HTR-8/SVneo (cell line): ENCODE data around the gene DESI2.
"Not testable (repeated sequence)": the region's sequence is repeated elsewhere in the genome, so short reads cannot be mapped to it uniquely, and the experiment has no call there.

ENCODE experiments used
- DNase-seq: peaks from one replicate; pipeline ENCODE4 v3.0.0; 2011; ENCODE audit warnings: low spot score, mixed read lengths; ENCODE audit not compliant: insufficient read length
- FAIRE-seq: peaks from 2 replicates; lab custom pipeline; 2011; peaks lifted over from hg19 to GRCh38; lab: Jason Lieb, UNC

The DESI2 gene

DNA sequence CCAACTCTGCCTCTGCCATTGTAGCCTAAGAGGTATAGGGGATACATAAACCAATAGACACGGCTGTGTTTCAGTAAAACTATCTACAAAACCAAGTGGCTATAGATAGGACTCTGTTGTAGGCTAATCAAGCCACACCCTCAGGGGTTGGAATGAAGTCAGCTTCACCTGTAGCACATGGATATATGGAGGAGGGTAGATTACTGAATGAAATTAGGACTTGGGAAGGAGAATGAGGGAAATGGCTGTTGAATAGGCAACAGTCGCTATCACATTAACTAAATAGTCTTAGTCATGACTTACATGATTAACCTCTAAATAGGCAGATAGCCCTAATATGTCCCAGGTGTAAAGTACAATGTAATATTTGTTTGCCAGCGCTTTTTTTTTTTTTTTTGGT lies 49.7 kb downstream of the DESI2 start:
- FAIRE-seq (no peak), DNase-seq (no peak)

DNA sequence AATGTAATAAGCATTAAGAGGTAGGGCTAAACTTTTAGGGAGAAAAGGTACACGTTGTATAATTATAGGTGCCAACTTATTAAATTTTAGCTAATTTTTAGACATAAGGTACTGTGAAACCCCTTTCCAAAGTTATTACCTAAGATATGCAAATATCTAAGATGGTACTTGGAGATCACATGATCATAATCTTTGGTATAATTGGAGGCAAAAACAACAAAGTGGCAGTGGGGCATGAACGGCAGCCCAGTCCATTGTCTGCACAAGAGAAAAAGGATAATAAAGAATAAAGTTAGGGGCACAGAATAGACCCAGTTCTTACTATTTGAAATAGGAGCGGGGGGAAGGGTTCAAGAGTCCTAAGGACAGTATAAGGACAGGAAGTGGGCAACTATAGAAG lies 51.2 kb downstream of the DESI2 start:
- DNase-seq (no peak), FAIRE-seq (no peak)

DNA sequence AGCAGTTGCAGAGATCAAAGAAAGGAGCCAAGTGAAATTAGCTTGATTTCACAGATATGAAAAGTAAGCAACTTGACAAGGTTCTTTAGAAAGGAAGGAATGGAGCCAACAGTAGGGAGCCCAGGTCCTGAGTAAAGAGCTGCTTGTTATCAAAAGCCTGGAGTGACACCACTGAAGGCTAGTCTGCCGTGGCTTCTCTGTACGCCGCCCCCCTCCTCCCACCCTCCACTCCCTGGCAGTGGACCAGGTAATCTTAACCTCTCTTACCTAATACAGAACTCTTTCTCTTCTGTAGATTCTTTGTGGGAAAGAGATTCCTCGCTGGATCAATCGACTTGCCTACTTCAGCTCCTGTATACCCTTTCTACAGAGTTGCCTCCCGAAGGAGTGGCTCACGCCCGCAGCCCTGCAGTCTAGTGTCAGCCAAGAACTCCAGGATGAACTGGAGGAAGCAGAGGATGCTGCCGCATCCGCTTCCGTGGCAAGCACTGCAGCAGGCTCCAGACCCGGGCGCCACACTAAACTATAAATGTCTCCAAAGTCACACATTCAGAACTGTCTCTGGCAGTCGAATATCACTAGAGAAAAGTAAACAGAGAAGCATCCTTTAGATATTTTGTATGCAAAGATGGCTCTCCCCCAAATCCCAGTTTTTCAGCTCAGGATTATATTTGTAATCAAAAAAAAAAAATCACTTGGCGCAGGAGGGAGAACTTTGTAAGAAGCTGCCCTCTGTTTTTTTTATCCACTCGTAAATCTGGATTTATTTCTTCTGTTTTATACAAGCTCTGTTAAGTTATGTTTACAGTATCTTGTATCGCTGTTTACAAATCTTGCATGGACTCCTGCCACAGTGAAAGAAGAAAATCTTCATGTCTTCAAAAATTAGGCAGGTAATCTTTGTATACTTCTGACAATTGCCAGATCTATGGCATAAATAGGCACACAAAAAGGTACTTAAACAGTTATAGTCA lies 52.6 kb downstream of the DESI2 start:
- no peak for FAIRE-seq
- no peak for DNase-seq

DNA sequence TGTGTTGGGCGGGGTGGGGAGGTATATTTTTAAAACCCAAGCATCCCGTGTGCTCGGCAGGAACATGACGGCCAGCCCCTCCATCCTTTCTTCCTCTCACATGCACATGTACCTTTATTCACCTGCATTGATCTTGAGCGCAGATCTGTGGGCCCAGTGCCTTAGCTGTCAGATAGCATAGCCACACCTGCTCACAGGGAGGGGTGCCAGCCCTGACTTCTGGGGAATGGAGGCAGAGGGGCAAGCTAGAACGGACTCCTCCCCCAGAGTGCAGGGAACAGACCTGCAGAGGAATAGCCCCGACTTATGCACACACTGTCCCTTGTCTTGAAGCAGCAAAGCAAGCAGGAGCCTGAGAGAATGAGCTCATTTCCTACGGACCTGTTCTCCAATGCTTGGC lies 56.1 kb downstream of the DESI2 start:
- FAIRE-seq, result no peak
- DNase-seq, result no peak

DNA sequence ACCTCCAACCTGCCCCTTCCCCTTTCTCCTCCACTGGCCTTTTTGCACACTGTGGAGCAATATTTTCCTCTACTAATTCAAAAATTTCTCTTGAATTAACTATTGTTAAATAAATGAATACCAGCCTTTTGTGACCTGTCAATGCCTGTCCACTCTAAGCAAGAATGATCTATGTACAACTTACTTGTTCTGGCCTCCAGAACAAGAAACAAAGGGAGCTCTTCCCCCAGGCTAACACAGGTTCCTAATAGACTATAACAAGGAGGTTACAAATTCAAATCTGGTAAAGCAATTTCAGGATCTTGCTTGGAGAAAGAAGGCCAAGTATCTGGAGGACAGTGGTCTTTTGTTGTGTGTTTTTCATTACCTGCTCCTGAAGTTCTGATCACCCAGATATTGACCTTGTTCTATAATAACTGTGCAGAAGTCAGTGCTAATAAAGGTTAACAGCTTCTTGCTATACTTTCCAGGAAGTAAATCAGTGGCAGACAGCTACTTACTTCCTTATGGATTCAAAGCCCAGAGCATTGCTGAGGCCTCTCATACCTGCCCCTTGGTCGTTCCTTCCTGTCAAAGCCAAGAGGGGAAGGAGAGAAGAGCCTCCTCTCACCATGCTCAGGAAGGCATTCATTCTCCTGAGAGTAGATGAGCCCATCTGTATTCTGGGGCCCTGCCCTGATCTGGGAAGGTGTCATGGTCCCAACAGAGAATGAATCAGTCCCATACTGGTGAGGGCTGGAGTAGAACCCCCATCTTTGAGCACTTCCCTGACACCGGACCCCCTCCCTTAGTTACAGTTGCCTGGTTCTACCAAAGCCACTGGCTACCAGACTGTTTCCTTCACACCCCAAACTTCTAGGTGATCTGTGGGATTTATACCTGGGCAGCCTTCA lies 56.8 kb downstream of the DESI2 start:
- FAIRE-seq (no peak), DNase-seq (no peak)

DNA sequence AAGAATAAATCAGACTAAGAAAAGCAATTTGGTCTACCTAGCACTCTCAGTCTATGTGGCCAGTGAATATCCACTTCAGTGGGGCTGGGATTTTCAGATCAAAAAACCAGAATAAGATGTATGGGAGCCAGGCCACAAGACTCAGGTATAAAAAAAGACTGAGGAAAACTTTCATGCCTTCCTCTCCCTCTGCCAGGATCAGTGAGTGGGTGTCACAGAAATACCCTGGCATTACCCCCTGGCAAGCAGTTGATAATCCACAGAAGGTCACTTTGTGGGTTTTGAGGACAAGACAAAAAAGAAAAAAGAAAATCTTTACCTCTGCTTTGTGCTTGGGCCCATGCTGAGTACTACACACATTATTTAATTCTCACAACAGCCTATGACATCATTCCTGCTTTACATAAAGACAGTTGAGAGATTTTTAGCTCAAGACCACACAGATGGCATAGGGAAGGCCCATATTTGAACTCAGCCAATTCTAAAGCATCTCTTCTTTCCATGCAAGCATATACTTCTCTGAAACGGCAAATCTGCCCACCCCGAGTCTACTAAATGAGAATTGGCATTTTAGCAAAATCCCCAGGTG lies 57.6 kb downstream of the DESI2 start:
- DNase-seq (no peak), FAIRE-seq (no peak)

- FAIRE-seq (no peak), DNase-seq (no peak)
Measured at GRCh38 chr1:244712669-244713068, 59.7 kb downstream of the DESI2 start.

DNA sequence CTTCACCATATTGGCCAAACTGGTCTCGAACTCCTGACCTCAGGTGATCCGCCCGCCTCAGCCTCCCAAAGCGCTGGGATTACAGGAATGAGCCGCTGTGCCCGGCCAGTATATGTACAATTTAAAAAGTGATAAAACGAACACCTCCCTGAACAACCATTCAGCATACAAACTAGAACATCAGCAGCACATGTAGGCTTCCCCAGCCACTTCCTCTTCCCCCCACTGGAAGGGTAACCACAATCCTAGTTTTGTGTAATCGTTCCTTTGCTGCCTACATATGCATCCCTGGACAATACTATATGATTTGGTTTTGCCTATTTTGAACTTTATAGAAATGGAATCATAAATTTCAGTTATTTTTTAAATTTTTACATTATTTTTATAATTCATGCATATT lies 60.4 kb downstream of the DESI2 start:
- FAIRE-seq, result no peak
- no peak for DNase-seq

DNA sequence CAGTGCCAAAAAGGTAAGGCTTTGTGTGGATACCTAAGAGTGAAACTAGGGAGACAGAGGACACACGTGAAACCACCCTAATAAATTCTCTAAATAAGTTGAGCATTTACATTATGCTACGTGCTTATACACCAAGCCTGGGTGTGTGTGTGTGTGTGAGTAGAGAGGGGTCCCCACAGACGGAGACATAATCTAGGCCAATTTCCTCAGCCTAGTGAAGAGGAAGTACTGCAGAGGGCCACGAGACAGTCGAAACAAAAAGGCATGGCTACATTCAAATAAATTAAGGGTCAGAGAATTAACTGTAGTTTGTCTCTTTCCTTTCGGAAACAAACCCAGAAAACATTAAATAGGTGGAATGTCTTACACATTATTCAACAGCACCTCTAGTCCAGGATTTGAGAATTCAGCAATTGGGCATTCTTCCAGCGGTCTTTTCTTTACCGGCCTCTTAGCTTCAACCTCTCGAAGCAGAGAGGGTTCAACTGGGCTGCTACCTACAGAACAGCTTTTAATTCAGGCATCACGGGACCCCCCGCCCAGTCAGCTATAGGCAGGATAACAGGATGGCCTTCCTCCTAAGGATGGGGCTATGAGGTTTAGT lies 75.0 kb downstream of the DESI2 start:
- FAIRE-seq, result no peak
- DNase-seq, result no peak

DNA sequence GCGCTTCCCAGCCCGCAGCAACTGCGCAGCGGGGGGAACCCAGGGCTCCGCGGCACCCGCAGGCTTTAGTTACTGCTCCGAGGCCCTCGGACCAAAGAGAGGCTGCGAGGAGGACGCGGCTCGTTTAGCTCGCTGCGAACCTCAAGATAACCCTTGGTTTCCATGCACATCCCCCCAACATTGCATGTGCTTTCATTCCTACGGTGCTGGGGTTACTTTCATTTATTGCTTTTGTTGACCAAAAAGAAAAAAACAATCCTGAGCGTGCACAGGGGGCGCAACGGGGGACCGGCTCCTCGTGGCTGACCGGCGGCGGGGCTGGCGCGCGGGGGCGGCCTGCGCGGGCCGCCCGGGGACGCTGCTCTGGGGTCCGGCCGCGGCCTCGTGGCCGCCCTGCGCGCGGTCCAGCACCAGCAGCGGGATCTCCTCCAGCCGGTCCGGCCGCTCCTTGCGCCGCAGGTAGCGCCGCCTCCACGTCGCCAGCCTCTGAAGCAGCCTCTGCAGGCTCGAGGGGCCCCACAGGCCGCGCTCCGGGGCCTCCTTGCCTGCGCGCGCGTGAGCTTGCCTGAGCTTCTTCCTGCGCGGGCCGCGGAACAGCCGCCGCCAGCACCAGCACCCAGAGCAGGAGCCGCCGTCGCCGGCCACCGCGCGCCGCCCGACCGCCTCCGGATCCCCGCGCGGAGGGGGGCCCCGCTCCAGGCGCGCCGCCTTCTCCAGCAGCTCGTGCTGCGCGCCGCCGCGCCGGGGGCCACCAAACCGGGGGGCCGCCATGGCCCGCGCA lies 77.4 kb downstream of the DESI2 start:
- FAIRE-seq (no peak), DNase-seq (no peak)

- FAIRE-seq, result no peak
- DNase-seq, result no peak
Measured at GRCh38 chr1:244730934-244731434, 78.1 kb downstream of the DESI2 start.

GRCh38 chr1:244731651-244732050 lies 78.7 kb downstream of the DESI2 start:
- DNase-seq (no peak), FAIRE-seq (no peak)

- FAIRE-seq (no peak), DNase-seq (no peak)
Measured at GRCh38 chr1:244732851-244733450, 80.0 kb downstream of the DESI2 start.

- FAIRE-seq, result no peak
- no peak for DNase-seq
Measured at GRCh38 chr1:244735404-244735803, 82.5 kb downstream of the DESI2 start.

- FAIRE-seq (no peak), DNase-seq (no peak)
Measured at GRCh38 chr1:244735876-244736561, 83.1 kb downstream of the DESI2 start.

DNA sequence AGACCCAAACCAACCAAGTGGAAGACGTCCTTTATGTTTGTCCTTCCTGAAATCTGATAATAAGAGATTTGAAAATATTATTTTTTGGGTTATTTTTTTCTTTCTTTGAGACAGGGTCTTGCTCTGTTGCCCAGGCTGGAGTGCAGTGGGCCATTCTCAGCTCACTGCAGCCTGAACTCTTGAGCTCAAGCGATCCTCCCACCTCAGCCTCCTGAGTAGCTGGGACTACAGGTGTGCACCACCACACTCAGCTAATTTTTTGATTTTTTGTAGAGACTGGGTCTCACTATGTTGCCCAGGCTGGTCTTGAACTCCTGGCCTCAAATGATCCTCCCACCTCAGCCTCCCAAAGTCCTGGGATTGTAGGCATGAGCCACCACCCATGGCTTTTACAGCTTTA lies 86.2 kb downstream of the DESI2 start:
- not testable (repeated sequence) for DNase-seq, FAIRE-seq

DNA sequence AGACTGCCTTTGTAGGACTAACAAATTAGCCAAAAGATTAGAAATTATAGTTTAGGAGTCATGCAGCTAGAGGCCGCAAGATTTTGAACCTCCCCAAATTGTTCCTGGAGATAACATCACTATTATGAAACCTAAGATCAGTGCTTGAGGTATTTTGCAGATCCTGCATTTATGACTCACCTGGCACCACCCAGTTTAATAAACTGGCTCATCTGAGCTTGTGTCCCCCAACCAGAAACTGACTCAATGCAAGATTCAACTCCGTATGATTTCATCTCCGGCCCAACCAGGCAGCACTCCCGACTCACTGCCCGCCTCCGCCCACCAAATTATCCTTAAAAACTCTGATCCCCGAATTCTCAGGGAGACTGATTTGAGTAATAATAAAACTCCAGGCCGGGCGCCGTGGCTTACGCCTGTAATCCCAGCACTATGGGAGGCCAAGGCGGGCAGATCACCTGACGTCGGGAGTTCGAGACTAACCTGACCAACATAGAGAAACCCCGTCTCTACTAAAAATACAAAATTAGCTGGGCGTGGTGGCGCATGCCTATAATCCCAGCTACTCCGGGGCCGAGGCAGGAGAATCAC lies 87.2 kb downstream of the DESI2 start:
- DNase-seq, FAIRE-seq: not testable (repeated sequence)

GRCh38 chr1:244741692-244742091 lies 88.8 kb downstream of the DESI2 start:
- FAIRE-seq, result no peak
- no peak for DNase-seq
